Neural cell (in vitro differentiated cells): ENCODE measurements around the gene IRS1. TPM values are rescaled to one million over a fixed set of nuclear protein-coding genes. Genes with fewer than 3 reads are reported as not detected.

Source experiments
- H2AFZ ChIP-seq: fragments of 200-600, 300-800 bp; sonication (generic), shearing (Covaris generic); 2 replicates; pipeline ENCODE4 v1.6.0; 2014; ENCODE audit warnings: low read depth, mild to moderate bottlenecking, antibody characterized with exemption, low read length, moderate library complexity
- H3F3A ChIP-seq: fragments of 200-600 bp; shearing (Covaris generic); 2 replicates; pipeline ENCODE4 v1.6.1; 2016; ENCODE audit warnings: mild to moderate bottlenecking, moderate library complexity, mixed read lengths, antibody characterized with exemption, low read length; ENCODE audit not compliant: insufficient read depth, poor library complexity, severe bottlenecking
- H3K27ac ChIP-seq: fragments of 200-600, 300-800 bp; sonication (generic), shearing (Covaris generic); 2 replicates; pipeline ENCODE4 v1.5.1; 2014; ENCODE audit warnings: mild to moderate bottlenecking, low read length, moderate library complexity
- H3K27me3 ChIP-seq: fragments of 300-800, 200-600 bp; sonication (generic), shearing (Covaris generic); 2 replicates; pipeline ENCODE4 v1.6.0; 2014; ENCODE audit warnings: mild to moderate bottlenecking, low read depth, low read length, moderate library complexity; ENCODE audit not compliant: insufficient read depth
- H3K36me3 ChIP-seq: fragments of 300-800, 200-600 bp; sonication (generic), shearing (Covaris generic); 2 replicates; pipeline ENCODE4 v1.5.1; 2014; ENCODE audit warnings: mild to moderate bottlenecking, antibody characterized with exemption, low read length, moderate library complexity; ENCODE audit not compliant: insufficient read depth
- H3K4me2 ChIP-seq: fragments of 300-800, 200-600 bp; sonication (generic), shearing (Covaris generic); 2 replicates; pipeline ENCODE4 v1.6.0; 2014; ENCODE audit warnings: mild to moderate bottlenecking, low read length
- H3K4me3 ChIP-seq: fragments of 300-800, 200-600 bp; sonication (generic), shearing (Covaris generic); 2 replicates; pipeline ENCODE4 v1.5.1; 2014; ENCODE audit warnings: mild to moderate bottlenecking, low read length, moderate library complexity
- H3K79me2 ChIP-seq: fragments of 200-600 bp; shearing (Covaris generic); replicated peaks from 2 replicates; pipeline ENCODE4 v1.6.0; 2014; ENCODE audit warnings: mild to moderate bottlenecking, low read length, moderate library complexity; ENCODE audit not compliant: insufficient read depth
- H3K9ac ChIP-seq: fragments of 300-800, 200-600 bp; sonication (generic), shearing (Covaris generic); 2 replicates; pipeline ENCODE4 v1.6.1; 2016; ENCODE audit warnings: mild to moderate bottlenecking, low read length, mixed read lengths
- H3K9me2 ChIP-seq: fragments of 200-600 bp; shearing (Covaris generic); 2 replicates; pipeline ENCODE4 v1.6.1; 2016; ENCODE audit warnings: mild to moderate bottlenecking, low read length, mixed read lengths; ENCODE audit not compliant: insufficient read depth
- H3K9me3 ChIP-seq: fragments of 200-600, 300-800 bp; sonication (generic), shearing (Covaris generic); 2 replicates; pipeline ENCODE4 v1.6.1; 2016; ENCODE audit warnings: mild to moderate bottlenecking, mixed run types, low read length, moderate library complexity, mixed read lengths
- H4K20me1 ChIP-seq: fragments of 200-600 bp; shearing (Covaris generic); 2 replicates; pipeline ENCODE4 v1.6.1; 2016; ENCODE audit warnings: mild to moderate bottlenecking, mixed run types; ENCODE audit not compliant: insufficient read depth
- CTCF ChIP-seq: fragments of 450-650 bp; IDR thresholded peaks from 2 replicates; pipeline ENCODE4 v1.5.1; 2014; ENCODE audit warnings: antibody characterized with exemption, mild to moderate bottlenecking, moderate library complexity; ENCODE audit not compliant: poor library complexity, severe bottlenecking
- EZH2 ChIP-seq: fragments of 200-600, 300-800 bp; shearing (Covaris generic), sonication (generic); IDR thresholded peaks from 2 replicates; pipeline ENCODE4 v1.6.1; 2014; ENCODE audit warnings: antibody characterized with exemption, low read length, borderline replicate concordance, mild to moderate bottlenecking; ENCODE audit not compliant: insufficient read depth, poor library complexity, severe bottlenecking
- POLR2AphosphoS5 ChIP-seq: IDR thresholded peaks from 2 replicates; pipeline ENCODE4 v1.6.1; 2012
- SMC3 ChIP-seq: fragments of 450-650 bp; conservative IDR thresholded peaks from 2 replicates; pipeline ENCODE4 v1.6.1; 2014; ENCODE audit warnings: antibody characterized with exemption, mild to moderate bottlenecking, moderate library complexity; ENCODE audit not compliant: poor library complexity
- TAF1 ChIP-seq: IDR thresholded peaks from 2 replicates; pipeline ENCODE4 v1.6.1; 2012; ENCODE audit warnings: low read depth
- polyA plus RNA-seq: library from polyadenylated mRNA; depleted of rRNA; stranded (reverse); fragments of >200 nt; gene quantifications from 2 replicates; pipeline ENCODE4 v1.2.3, GENCODE V29; 2014
- TF ChIP-seq, protein P1 (sequence below): IDR thresholded peaks from 2 replicates; pipeline ENCODE4 v1.6.1; 2012; ENCODE audit warnings: borderline replicate concordance

Gene IRS1
- polyA plus RNA-seq, 1 donor from 2014 or later = 7.2 TPM

DNA sequence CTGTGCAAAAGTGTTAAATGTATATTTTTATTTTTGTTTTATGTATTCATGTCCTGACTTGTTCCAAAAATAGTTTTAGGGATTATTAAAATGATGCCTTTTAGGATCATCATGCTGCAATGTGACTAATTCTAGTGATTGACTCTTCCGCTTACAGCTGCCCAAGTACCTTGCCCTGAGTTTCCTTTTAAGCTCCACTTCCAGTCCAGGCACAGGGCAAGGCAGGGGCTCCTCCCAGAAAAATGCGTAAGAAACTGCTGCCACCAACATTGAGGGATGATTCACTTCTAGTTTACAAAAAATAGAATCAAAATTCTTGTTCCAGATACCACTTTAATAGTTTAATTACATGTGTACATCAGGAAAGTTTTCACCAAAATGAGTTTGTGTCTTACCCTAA is 116.4 kb downstream of the IRS1 start:
- Histone ChIP-seq H3K4me2 (no peak overlapping the region), H4K20me1 (no peaks in the 10 kb centered on the region)
- TF ChIP-seq, protein P1, sequence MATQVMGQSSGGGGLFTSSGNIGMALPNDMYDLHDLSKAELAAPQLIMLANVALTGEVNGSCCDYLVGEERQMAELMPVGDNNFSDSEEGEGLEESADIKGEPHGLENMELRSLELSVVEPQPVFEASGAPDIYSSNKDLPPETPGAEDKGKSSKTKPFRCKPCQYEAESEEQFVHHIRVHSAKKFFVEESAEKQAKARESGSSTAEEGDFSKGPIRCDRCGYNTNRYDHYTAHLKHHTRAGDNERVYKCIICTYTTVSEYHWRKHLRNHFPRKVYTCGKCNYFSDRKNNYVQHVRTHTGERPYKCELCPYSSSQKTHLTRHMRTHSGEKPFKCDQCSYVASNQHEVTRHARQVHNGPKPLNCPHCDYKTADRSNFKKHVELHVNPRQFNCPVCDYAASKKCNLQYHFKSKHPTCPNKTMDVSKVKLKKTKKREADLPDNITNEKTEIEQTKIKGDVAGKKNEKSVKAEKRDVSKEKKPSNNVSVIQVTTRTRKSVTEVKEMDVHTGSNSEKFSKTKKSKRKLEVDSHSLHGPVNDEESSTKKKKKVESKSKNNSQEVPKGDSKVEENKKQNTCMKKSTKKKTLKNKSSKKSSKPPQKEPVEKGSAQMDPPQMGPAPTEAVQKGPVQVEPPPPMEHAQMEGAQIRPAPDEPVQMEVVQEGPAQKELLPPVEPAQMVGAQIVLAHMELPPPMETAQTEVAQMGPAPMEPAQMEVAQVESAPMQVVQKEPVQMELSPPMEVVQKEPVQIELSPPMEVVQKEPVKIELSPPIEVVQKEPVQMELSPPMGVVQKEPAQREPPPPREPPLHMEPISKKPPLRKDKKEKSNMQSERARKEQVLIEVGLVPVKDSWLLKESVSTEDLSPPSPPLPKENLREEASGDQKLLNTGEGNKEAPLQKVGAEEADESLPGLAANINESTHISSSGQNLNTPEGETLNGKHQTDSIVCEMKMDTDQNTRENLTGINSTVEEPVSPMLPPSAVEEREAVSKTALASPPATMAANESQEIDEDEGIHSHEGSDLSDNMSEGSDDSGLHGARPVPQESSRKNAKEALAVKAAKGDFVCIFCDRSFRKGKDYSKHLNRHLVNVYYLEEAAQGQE = no peak
- no peak for TF ChIP-seq TAF1
- no peak for TF ChIP-seq CTCF
- no peak for TF ChIP-seq SMC3
- no peak for TF ChIP-seq POLR2AphosphoS5
- TF ChIP-seq EZH2 = no peak

More for the DNA sequence above, 116.4 kb downstream of the IRS1 start:
- no peak overlapping the region for H3K4me3 ChIP-seq
- no peaks in the 10 kb centered on the region for H3K27me3 ChIP-seq
- H3K79me2 ChIP-seq = no peaks in the 10 kb centered on the region
- H3F3A ChIP-seq = no peaks in the 10 kb centered on the region
- H2AFZ ChIP-seq = no peak overlapping the region
- H3K36me3 ChIP-seq = no peaks in the 10 kb centered on the region
- no peaks in the 10 kb centered on the region for H3K9me2 ChIP-seq
- H3K9me3 ChIP-seq = no peaks in the 10 kb centered on the region
- no peak overlapping the region for H3K9ac ChIP-seq
- H3K27ac ChIP-seq = no peak overlapping the region

Other genes starting within 250 kb of the IRS1 start
- 5.4 and 14.1 TPM in 2 replicates for gene RHBDD1, start 36.2 kb upstream of the IRS1 start, polyA plus RNA-seq